GM12801 (cell line): Measurements from ENCODE around the gene ANKRD63.

ENCODE experiments used
- CTCF ChIP-seq: IDR thresholded peaks from one replicate; pipeline ENCODE4 v1.5.1; 2011; ENCODE audit warnings: control low read depth; ENCODE audit not compliant: insufficient read length; ENCODE audit errors: extremely low read depth

The ANKRD63 gene

GRCh38 chr15:40256638-40257235 is 26.1 kb downstream of the ANKRD63 start:
- TF ChIP-seq CTCF = no peak

- no peak for TF ChIP-seq CTCF
These were observed 27.8 kb downstream of the ANKRD63 start for GRCh38 chr15:40255033-40255432.

- no peak for TF ChIP-seq CTCF
These were observed 28.4 kb downstream of the ANKRD63 start for GRCh38 chr15:40254452-40254851.

DNA sequence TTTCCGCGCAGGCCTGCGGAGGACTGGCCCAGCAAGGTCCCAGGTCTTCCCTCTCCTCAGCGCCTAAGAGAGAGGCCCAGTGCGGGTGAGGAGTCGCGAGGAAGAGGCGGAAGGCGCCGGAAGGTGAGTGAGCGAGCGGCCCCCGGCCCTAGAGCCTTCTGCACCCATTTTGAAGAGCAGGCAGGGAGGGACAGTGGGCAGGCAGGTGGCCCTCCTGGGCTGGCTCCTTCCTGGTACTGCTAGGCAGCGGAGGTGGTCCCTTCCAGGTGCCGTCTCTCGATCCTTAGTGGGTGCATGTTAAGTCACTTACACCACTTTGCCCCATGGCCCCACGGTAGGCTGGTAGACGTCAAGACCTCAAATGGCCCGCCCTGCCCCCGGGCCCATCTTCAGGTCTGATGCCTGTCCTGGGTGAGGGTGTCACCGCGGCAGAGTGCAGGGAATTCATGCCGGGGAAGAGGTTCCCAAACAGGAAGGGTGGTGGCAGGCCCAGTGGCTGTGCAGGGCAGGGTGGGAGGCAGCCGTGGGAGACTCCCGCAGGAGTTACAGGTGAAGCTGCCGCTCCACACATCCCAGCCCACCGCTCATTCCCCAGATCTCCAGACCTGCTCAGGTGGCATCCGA is 29.6 kb downstream of the ANKRD63 start:
- no peak for TF ChIP-seq CTCF

DNA sequence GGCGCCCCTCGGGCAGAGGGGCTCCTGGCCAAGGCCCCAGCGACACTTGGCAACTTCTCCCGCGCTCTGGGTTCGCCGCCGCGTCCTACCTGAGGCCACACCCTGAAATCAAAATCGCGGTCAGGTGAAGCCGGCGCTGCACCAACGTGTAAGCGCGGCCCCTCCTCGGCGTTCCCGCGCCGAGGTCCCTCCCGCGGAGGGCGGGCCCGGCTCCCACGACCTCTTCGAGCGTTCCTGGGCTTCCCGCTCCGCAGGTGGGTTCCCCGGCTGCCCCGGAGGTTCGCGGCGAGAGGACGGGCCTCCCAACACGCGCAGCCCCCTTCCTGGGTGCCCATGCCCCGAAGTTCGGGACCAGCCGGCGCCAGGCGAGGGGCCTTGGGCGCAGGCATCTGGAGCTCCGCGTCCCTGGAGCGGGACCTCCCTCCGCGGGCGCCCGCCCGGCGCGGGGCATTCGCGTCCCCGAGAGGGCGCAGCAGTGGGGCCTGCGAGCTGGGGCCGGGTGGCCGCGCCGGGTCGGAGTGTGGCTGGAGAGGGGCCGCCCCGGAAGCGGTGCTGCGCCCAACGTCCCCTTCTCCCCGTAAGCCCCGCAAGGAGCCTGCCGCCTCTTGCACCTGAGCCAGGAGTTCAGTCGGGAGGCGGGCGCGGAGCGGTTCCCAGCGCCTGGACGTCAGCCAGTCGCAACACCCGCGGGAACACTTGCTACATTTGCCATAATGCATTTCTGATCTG is 30.3 kb downstream of the ANKRD63 start:
- TF ChIP-seq CTCF = no peak

DNA sequence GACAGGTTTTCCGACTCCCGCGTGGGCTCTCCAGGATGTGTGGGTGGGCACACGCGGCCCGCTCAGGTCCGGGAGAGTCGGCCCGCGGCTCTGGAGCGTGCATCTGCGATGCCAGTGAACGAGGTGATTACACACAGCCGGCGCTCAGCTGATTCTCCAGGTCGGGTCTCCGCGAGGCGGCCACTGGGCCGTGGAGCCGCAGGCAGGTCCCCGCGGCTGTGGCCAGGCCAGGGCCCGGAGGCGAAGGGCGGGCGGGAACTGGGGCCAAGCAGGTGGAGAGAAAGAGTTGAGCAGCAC is 30.8 kb downstream of the ANKRD63 start:
- no peak for TF ChIP-seq CTCF

- TF ChIP-seq CTCF = no peak
These were observed 31.3 kb downstream of the ANKRD63 start for GRCh38 chr15:40251486-40252140.
